Left ventricle myocardium inferior (tissue), 1 donor: ENCODE data around the gene VEZT. TPM values are rescaled to one million over a fixed set of nuclear protein-coding genes. Genes with fewer than 3 reads are reported as not detected.

Experiments
- DNase-seq: peaks from one replicate; pipeline ENCODE4 v3.0.0-alpha.2; 2020
- H3K27ac ChIP-seq: fragments of 200-600 bp; replicated peaks from 2 replicates; pipeline ENCODE4 v1.8.0; 2021
- H3K27me3 ChIP-seq: fragments of 200-600 bp; 2 replicates; pipeline ENCODE4 v1.8.0; 2021; ENCODE audit warnings: low read depth
- H3K36me3 ChIP-seq: fragments of 200-600 bp; 2 replicates; pipeline ENCODE4 v1.8.0; 2021
- H3K4me1 ChIP-seq: fragments of 200-600 bp; 2 replicates; pipeline ENCODE4 v1.8.0; 2021
- H3K4me3 ChIP-seq: fragments of 200-600 bp; 2 replicates; pipeline ENCODE4 v1.8.0; 2021; ENCODE audit warnings: mild to moderate bottlenecking, moderate library complexity
- H3K9me3 ChIP-seq: fragments of 200-600 bp; replicated peaks from 2 replicates; pipeline ENCODE4 v1.8.0; 2021
- CTCF ChIP-seq: fragments of 200-600 bp; IDR thresholded peaks from 2 replicates; pipeline ENCODE4 v1.8.0; 2021; ENCODE audit warnings: antibody characterized with exemption, mild to moderate bottlenecking, borderline replicate concordance
- intact Hi-C: fragments of 100-400 bp; cut with micrococcal nuclease; formaldehyde crosslinking; loops from one replicate; pipeline ENCODE4 v1.11.0; 2022
- total RNA-seq: library from RNA; stranded (reverse); fragmentation: NEBNext Ultra II Directional; extraction: Animal tissue kit (Norgen Biotek cat#: 25700); gene quantifications from one replicate; pipeline ENCODE4 v1.2.1, GENCODE V29; 2021
- donor health status: DM: no; HTN: yes; CAD: no; lungs with severe emphysema.

VEZT gene
- total RNA-seq, 1 donor from 2014 or later = 66.1 TPM

DNA sequence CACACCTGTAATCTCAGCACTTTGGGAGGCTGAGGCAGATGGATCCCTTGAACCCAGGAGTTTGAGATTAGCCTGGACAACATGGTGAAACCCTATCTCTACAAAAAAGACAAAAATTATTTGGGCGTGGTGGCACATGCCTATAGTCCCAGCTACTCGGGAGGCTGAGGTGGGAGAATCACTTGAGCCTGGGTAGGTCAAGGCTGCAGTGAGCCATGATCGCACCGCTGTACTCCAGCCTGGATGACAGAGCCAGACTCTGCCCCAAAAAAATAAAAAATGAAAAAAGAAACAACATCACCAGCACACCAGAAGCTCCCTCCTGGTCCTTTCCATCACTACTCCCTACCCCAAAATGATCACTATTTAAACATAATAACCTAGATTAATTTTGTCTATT is 2.6 kb downstream of the VEZT start:
- peaks cover 78% of the 10 kb centered on the region for H3K4me1 ChIP-seq
- peaks cover 17% of the 10 kb centered on the region for H3K36me3 ChIP-seq
- no peaks in the 10 kb centered on the region for H3K27me3 ChIP-seq
- H3K4me3 ChIP-seq = no peak overlapping the region
- no peak overlapping the region for H3K27ac ChIP-seq
- intact Hi-C loops = no loop called here
- no peaks in the 10 kb centered on the region for H3K9me3 ChIP-seq
- no peak for TF ChIP-seq CTCF
- DNase-seq = no peak

DNA sequence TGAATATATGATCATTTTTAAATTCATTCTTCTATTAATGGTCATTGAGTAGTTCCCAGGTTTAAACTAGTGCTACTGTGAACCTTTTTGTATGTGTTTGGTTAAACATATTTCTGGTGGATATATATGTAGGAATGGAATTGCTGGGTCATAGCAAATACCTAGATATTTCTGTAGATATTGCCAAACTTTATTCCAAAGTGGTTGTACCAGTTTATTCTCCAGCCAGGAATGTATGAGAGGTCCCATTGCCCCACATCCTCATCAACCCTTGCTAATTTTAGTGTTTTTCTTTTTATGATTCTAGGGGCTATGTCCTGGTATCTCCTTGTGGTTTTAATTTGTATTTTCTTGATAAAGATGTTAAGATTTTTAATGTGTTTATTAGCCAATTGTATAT is 3.1 kb downstream of the VEZT start:
- H3K27me3 ChIP-seq = no peaks in the 10 kb centered on the region
- H3K4me1 ChIP-seq = peaks cover 72% of the 10 kb centered on the region
- no peak for DNase-seq
- intact Hi-C loops = no loop called here
- no peaks in the 10 kb centered on the region for H3K9me3 ChIP-seq
- H3K27ac ChIP-seq = no peak overlapping the region
- H3K4me3 ChIP-seq = no peak overlapping the region
- TF ChIP-seq CTCF = no peak
- H3K36me3 ChIP-seq = peaks cover 20% of the 10 kb centered on the region

GRCh38 chr12:95224202-95225170 is 6.9 kb downstream of the VEZT start:
- TF ChIP-seq CTCF = no peak
- intact Hi-C loops = no loop called here
- Histone ChIP-seq H3K4me1 (peaks cover 69% of the 10 kb centered on the region), H3K36me3 (peaks cover 20% of the 10 kb centered on the region), H3K4me3 (no peak overlapping the region), H3K9me3 (no peaks in the 10 kb centered on the region), H3K27ac (no peak overlapping the region), H3K27me3 (no peaks in the 10 kb centered on the region)
- DNase-seq = no peak

GRCh38 chr12:95225645-95226212 is 8.1 kb downstream of the VEZT start:
- H3K36me3 ChIP-seq = peaks cover 15% of the 10 kb centered on the region
- no peak for TF ChIP-seq CTCF
- no peak for DNase-seq
- H3K9me3 ChIP-seq = no peaks in the 10 kb centered on the region
- intact Hi-C loops = no loop called here
- no peaks in the 10 kb centered on the region for H3K27me3 ChIP-seq
- H3K27ac ChIP-seq = no peak overlapping the region
- H3K4me3 ChIP-seq = no peak overlapping the region
- H3K4me1 ChIP-seq = peaks cover 69% of the 10 kb centered on the region

- H3K27me3 ChIP-seq = no peaks in the 10 kb centered on the region
- H3K9me3 ChIP-seq = no peaks in the 10 kb centered on the region
- H3K36me3 ChIP-seq = peaks cover 15% of the 10 kb centered on the region
- H3K4me1 ChIP-seq = peaks cover 82% of the 10 kb centered on the region
- intact Hi-C loops = no loop called here
- TF ChIP-seq CTCF = no peak
- no peak for DNase-seq
- no peak overlapping the region for H3K27ac ChIP-seq
- no peak overlapping the region for H3K4me3 ChIP-seq
Measured at GRCh38 chr12:95227818-95228356, 10.3 kb downstream of the VEZT start.
